Small intestine (tissue), 7 donors: ENCODE measurements around the gene ACBD4. TPM values are rescaled to one million over a fixed set of nuclear protein-coding genes. Genes with fewer than 3 reads are reported as not detected.

Source experiments
- DNase-seq, 2 donors: peaks; one replicate each; pipeline versions ENCODE4 v3.0.0 to v3.0.0-alpha.2; 2013
- FAIRE-seq: peaks from 2 replicates; lab custom pipeline; 2012; peaks lifted over from hg19 to GRCh38; lab: Jason Lieb, UNC
- H3K27ac ChIP-seq, 3 donors: one replicate each; pipeline ENCODE4 v1.5.1; 2013; ENCODE audit warnings: low read length in 2 of 3, mild to moderate bottlenecking in 2 of 3, control low read depth in 1 of 3, inconsistent platforms in 1 of 3, low read depth in 1 of 3, moderate library complexity in 1 of 3
- H3K27me3 ChIP-seq, 3 donors: one replicate each; pipeline ENCODE4 v1.6.1; 2013; ENCODE audit warnings: low read length in 3 of 3, inconsistent platforms in 1 of 3; ENCODE audit not compliant: control insufficient read depth in 3 of 3, insufficient read depth in 3 of 3
- H3K36me3 ChIP-seq, 3 donors: one replicate each; pipeline ENCODE4 v1.6.1; 2013; ENCODE audit warnings: low read length in 3 of 3, inconsistent platforms in 1 of 3, low read depth in 1 of 3, mild to moderate bottlenecking in 1 of 3, moderate library complexity in 1 of 3; ENCODE audit not compliant: control insufficient read depth in 3 of 3, insufficient read depth in 2 of 3
- H3K4me1 ChIP-seq, 3 donors: one replicate each; pipeline ENCODE4 v1.6.1; 2013; ENCODE audit warnings: low read length in 2 of 3, inconsistent platforms in 1 of 3, low read depth in 1 of 3, mild to moderate bottlenecking in 1 of 3, moderate library complexity in 1 of 3; ENCODE audit not compliant: control insufficient read depth in 3 of 3, insufficient read depth in 2 of 3
- H3K4me3 ChIP-seq, 3 donors: one replicate each; pipeline ENCODE4 v1.5.1; 2013; ENCODE audit warnings: low read length in 3 of 3, control low read depth in 1 of 3, inconsistent platforms in 1 of 3, low read depth in 1 of 3, mild to moderate bottlenecking in 1 of 3, moderate library complexity in 1 of 3
- H3K9me3 ChIP-seq, 2 donors: one replicate each; pipeline ENCODE4 v1.6.1; 2013; ENCODE audit warnings: low read depth in 1 of 2, low read length in 1 of 2; ENCODE audit not compliant: control insufficient read depth in 2 of 2, insufficient read depth in 1 of 2
- WGBS, 3 donors: extraction: QIAGEN DNeasy Blood & Tissue Kit; methylation state at CpG; one replicate each; pipeline ENCODE4 v1.1.7; 2013; 5-methylcytosine and 5-hydroxymethylcytosine counted together
- polyA plus RNA-seq, 4 donors: library from polyadenylated mRNA; stranded (reverse) in 3 of 4; unstranded in 1 of 4; fragments of 200-250 nt in 3 of 4; fragments of 120-200 nt in 1 of 4; gene quantifications; one replicate each; pipeline versions ENCODE4 v1.2.1 to v1.2.3, GENCODE V29; 2013
- donor health status: healthy with polysubstance abuse.
- donor health status: control.
- donor health status: control.
- donor health status: Bipolar disorder and iron deficiency.
- donor health status: healthy.

Gene ACBD4
- polyA plus RNA-seq, 4 donors, result 18.1 to 184 (median 93.2) TPM

GRCh38 chr17:45143094-45143670 lies 7.7 kb downstream of the ACBD4 start:
- Histone ChIP-seq H3K9me3 (no peaks in the 10 kb centered on the region), H3K4me1 (peaks cover 0 to 32% (median 0%) of the 10 kb centered on the region in 3 donors), H3K27ac (peak overlapping the region; percentile 86), H3K36me3 (peaks cover 2 to 27% (median 3%) of the 10 kb centered on the region in 3 donors), H3K27me3 (no peaks in the 10 kb centered on the region), H3K4me3 (peak overlapping the region in 1 of 3 donors; percentile 51)
- DNase-seq, result no peak
- no peak for FAIRE-seq
- WGBS, 3 donors, result 79 to 87% (median 81%) methylated on average over 13 of the region's 13 CpGs

DNA sequence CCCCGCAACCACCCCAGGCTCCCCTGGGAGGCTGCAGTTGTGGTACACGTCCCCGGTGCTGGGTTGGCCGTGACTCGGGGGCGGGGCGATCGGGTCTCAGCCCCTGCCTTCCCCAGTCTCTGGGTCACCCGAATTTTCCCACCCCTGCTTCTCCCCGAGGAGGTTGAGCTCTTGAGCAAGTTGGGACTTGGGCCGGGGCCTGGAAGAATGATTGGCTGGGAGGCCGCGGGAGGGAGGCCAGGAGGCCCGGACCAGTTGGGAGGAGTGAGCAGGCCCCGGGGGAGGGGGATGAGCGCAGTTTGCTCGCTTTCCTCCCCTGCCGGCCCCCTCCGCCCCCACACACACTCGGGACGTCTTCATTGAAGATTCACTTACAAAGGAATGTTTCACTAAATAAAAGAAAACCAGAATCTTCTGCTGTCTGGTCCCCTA lies 8.3 kb downstream of the ACBD4 start:
- DNase-seq (peak; percentile 23 to 68), FAIRE-seq (no peak)
- H3K9me3 ChIP-seq, result no peaks in the 10 kb centered on the region
- no peaks in the 10 kb centered on the region for H3K27me3 ChIP-seq
- peaks cover 0 to 23% (median 2%) of the 10 kb centered on the region in 3 donors for H3K36me3 ChIP-seq
- peaks cover 0 to 32% (median 0%) of the 10 kb centered on the region in 3 donors for H3K4me1 ChIP-seq
- H3K4me3 ChIP-seq, result peak overlapping the region; percentile 47 to 51 (median 51)
- WGBS, 3 donors, result 14 to 43% (median 28%) methylated on average over 21 of the region's 21 CpGs
- H3K27ac ChIP-seq, result peak overlapping the region; percentile 86

DNA sequence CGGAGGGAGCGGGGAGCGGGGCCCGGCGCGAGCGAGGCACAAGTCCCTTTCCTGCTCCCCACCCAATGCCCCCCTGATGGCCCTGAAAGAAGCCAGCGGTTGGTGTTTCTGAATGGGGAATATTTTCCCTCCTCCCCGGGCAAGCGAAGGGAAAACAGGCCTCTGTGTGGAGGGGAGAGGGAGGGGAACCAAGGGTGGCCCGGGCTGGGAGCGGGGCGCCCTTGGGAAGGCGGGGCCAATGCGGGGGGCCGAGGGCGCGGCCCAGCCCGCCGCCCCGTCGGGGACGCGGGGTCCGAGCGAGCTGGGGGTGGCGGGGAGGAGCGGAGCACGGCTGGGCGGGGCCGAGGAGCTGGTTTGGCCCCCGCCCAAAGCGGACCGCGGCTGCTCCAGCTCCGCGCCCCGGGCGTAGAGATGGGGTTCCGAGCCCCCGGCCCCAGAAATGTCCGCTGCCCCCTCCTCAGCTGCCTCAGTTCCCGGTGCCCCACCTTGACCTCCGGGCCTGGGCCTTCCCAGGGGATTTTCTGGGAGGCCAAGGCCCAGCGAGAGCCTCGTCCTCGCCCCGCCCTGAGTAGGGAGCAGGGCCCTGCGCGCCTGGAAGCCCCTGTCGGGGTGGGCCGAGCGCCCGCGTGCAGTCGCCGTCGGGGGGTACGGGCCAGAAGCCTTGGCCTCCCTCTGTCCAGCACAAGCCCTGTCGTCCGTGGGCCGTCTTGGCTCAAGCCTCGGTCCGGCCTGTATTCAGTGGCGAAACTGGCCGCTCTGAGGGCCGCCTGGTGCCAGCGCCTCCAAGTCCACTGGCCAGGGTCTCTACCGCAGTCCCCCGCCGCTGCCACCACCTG lies 8.9 kb downstream of the ACBD4 start:
- Histone ChIP-seq H3K36me3 (peaks cover 0 to 16% (median 0%) of the 10 kb centered on the region in 3 donors), H3K27me3 (no peaks in the 10 kb centered on the region), H3K4me1 (peaks cover 0 to 32% (median 0%) of the 10 kb centered on the region in 3 donors), H3K9me3 (no peaks in the 10 kb centered on the region), H3K27ac (peak overlapping the region; percentile 86), H3K4me3 (peak overlapping the region; percentile 47 to 51 (median 51))
- DNase-seq, result peak; percentile 50 to 72
- WGBS, 3 donors, result 11 to 14% (median 12%) methylated on average over 49 to 71 of the region's 71 CpGs
- FAIRE-seq, result no peak

GRCh38 chr17:45145035-45145389 lies 9.5 kb downstream of the ACBD4 start:
- Histone ChIP-seq H3K27ac (peak overlapping the region; percentile 86), H3K27me3 (no peaks in the 10 kb centered on the region), H3K4me3 (peak overlapping the region in 2 of 3 donors; percentile 47 to 51), H3K4me1 (peaks cover 0 to 32% (median 0%) of the 10 kb centered on the region in 3 donors), H3K36me3 (peaks cover 0 to 14% (median 0%) of the 10 kb centered on the region in 3 donors), H3K9me3 (no peaks in the 10 kb centered on the region)
- 37 to 66% (median 39%) methylated on average over 8 of the region's 8 CpGs for WGBS, 3 donors
- FAIRE-seq (no peak), DNase-seq (peak in 1 of 2 donors; percentile 22)

GRCh38 chr17:45146166-45146565 lies 10.7 kb downstream of the ACBD4 start:
- H3K4me3 ChIP-seq, result no peak overlapping the region
- H3K27ac ChIP-seq, result peak overlapping the region; percentile 72 to 99 (median 94)
- no peaks in the 10 kb centered on the region for H3K9me3 ChIP-seq
- no peak for DNase-seq
- FAIRE-seq, result no peak
- H3K27me3 ChIP-seq, result no peaks in the 10 kb centered on the region
- peaks cover 0 to 37% (median 3%) of the 10 kb centered on the region in 3 donors for H3K4me1 ChIP-seq
- 84 to 89% (median 88%) methylated on average over 10 of the region's 10 CpGs for WGBS, 3 donors
- peaks cover 0 to 12% (median 0%) of the 10 kb centered on the region in 3 donors for H3K36me3 ChIP-seq

- DNase-seq (no peak), FAIRE-seq (no peak)
- peaks cover 0 to 12% (median 0%) of the 10 kb centered on the region in 3 donors for H3K36me3 ChIP-seq
- no peaks in the 10 kb centered on the region for H3K27me3 ChIP-seq
- WGBS, 3 donors, result 53 to 75% (median 54%) methylated on average over 4 of the region's 4 CpGs
- no peaks in the 10 kb centered on the region for H3K9me3 ChIP-seq
- H3K4me1 ChIP-seq, result peaks cover 3 to 40% (median 7%) of the 10 kb centered on the region in 3 donors
- H3K27ac ChIP-seq, result peak overlapping the region; percentile 72 to 99 (median 94)
- H3K4me3 ChIP-seq, result no peak overlapping the region
These were observed 11.1 kb downstream of the ACBD4 start for GRCh38 chr17:45146592-45146889.

DNA sequence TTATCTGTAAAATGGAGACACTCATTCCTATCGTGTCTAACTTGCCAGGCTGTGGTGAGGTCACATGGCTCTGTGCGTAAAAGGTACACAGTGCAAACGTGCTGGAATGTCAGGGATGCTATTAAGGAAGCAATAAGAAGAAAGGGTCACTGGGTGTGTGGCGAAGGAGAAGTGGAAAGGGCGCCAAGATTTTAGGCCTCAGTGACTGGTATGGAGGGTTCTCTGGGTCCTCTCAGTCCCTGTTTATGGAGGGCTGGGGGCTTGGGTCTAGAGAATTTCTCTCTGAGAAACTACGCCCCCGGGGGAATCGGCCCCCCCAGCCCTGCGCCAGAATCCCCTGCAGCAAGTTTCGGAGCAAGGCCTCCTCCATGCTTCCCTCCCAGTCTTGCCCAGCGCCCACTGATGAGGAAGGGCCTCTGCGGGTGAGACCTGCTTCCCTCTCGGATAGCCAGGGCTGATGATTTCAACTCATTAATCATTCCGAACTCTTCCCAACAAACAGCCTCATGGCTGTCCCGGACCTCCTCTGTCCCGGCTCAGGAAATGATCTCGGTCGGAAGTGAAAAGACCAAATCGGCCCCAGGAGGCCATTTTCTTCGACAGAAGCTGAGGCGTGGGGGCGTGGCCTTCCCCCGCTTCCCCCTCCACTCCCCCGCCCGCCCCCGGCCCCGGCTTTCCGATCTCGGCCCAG lies 11.5 kb downstream of the ACBD4 start:
- DNase-seq (peak; percentile 90 to 97), FAIRE-seq (no peak)
- H3K4me1 ChIP-seq, result peaks cover 3 to 45% (median 10%) of the 10 kb centered on the region in 3 donors

GRCh38 chr17:45147581-45148182 lies 12.2 kb downstream of the ACBD4 start:
- Histone ChIP-seq H3K27ac (peak overlapping the region; percentile 79 to 99 (median 94)), H3K4me1 (peaks cover 3 to 47% (median 10%) of the 10 kb centered on the region in 3 donors), H3K36me3 (peaks cover 0 to 13% (median 0%) of the 10 kb centered on the region in 3 donors), H3K4me3 (peak overlapping the region; percentile 56 to 71 (median 68)), H3K9me3 (no peaks in the 10 kb centered on the region), H3K27me3 (no peaks in the 10 kb centered on the region)
- DNase-seq (peak; percentile 89 to 94), FAIRE-seq (no peak)
- 0% methylated on average over 38 of the region's 38 CpGs for WGBS, 3 donors

More for the DNA sequence above, 11.5 kb downstream of the ACBD4 start:
- peaks cover 0 to 12% (median 0%) of the 10 kb centered on the region in 3 donors for H3K36me3 ChIP-seq
- no peaks in the 10 kb centered on the region for H3K9me3 ChIP-seq
- 3 to 8% (median 3%) methylated on average over 29 of the region's 29 CpGs for WGBS, 3 donors
- H3K27ac ChIP-seq, result peak overlapping the region; percentile 79 to 99 (median 94)
- H3K27me3 ChIP-seq, result no peaks in the 10 kb centered on the region
- H3K4me3 ChIP-seq, result peak overlapping the region; percentile 56 to 71 (median 68)
